Dermis microvascular lymphatic vessel endothelial cell (primary cell): ENCODE measurements around the gene KCNC2. TPM values are rescaled to one million over a fixed set of nuclear protein-coding genes. Genes with fewer than 3 reads are reported as not detected.

Source experiments
- DNase-seq, 2 donors: peaks; one replicate each; pipeline versions ENCODE4 v3.0.0 to v3.0.0-alpha.2; 2010; ENCODE audit warnings: low read depth in 2 of 2
- total RNA-seq: library from RNA; depleted of rRNA; stranded (reverse); fragments of >200 nt; gene quantifications from 2 replicates; pipeline ENCODE4 v1.2.1, GENCODE V29; 2014

The KCNC2 gene
- total RNA-seq, 1 donor from 2014 or later, result not detected

DNA sequence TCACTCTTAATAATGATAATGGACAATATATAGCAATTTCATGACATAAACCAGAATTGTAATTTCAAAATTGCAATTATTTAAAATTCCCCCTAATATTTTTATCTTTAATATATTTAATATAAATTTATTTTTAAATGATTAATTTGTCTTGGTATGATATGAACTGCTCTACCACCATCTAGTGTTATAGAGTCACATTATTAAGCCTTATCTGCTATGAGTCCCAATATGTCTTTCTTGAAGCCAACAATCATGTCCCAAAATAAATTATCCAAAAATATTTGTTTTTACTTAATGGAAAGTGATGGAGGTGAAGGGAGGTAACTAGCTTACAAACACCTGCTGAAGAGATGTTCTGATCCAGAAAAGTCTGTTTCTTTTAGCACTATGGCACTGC, 151.4 kb downstream of the KCNC2 start:
- DNase-seq, result no peak

DNA sequence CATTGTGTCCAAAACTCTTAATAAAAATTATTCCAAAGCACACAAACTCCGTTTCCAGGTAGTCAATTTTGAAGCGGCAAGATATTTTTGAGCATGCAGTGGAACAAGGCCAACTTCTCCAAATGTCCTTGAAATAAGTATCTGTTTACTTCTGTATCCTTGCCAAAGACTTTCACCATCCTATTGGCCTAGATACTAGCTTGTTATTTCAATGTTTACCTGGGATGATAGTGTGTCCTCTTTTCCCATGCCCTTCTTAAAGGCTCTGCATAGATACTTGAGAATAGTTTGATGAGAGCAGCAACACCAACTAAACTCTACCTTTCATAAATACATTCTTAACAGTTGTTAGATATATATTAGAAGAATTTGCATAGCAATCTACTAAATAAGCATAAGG, 160.9 kb downstream of the KCNC2 start:
- DNase-seq, result no peak

DNA sequence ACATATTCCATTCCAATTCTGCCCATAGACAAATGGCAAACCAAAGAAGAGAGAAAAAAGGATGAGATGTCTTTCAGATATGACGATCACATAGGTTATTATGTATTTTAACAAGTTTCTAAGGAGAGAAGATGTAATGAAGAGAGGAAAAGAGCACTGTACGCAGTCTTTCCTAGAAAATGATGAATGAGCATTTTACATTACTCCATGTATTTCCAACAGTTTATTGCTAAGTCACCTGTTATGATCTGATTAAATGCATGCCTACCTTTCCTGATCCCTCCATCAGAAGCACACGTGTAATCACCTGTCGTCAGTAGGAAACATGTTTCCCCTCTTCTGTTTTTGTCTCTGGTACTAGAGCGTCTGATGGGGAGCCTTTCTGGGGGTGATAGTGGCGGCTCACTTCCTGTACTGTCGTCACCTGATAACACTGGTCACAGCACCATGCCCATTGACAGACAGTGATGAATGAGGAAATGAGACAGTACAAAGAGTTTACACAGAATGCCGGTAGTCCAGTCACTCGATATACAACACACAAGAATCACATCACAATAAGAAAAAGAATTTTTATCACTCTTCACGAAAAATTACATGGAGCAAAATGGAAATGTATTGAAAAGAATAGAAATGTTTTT, 161.6 kb downstream of the KCNC2 start:
- DNase-seq, result no peak

DNA sequence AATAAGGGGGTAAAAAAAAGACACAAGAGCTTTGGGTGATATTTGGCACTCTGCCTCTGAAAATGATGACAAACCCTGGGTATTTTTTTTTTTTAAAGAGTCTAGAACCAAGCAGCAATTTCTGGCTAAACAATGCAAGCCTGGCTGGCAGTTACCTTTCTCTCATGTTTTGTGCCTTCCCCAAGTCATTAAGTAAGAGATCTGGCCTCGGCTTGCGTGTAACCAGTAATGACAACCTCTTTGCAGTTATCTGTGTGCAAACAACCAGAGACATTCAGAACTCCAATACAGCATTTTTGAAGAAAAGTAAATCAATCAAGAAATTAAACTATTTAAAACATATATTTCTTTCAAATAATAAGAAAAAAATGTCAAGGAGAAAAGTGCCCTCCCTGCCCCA, 167.5 kb downstream of the KCNC2 start:
- no peak for DNase-seq

DNA sequence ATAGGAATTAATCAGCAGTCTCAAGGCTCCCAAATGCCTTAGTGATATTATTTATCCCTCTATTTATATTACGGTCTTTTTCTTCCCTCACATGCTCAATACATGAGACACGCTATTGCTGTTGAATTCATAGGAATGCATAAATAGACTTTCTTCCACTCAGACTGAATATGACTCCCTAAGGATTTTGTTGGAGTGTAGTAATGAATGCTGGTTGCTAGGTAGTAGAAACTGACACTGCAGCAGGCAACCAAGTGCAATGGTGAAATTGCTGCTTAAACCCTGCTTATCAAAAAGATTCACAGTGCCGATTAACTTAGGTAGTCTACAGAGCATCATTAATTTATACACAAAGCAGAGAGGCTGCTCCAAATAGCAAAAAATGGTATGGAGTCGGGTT, 168.2 kb downstream of the KCNC2 start:
- DNase-seq, result no peak

DNA sequence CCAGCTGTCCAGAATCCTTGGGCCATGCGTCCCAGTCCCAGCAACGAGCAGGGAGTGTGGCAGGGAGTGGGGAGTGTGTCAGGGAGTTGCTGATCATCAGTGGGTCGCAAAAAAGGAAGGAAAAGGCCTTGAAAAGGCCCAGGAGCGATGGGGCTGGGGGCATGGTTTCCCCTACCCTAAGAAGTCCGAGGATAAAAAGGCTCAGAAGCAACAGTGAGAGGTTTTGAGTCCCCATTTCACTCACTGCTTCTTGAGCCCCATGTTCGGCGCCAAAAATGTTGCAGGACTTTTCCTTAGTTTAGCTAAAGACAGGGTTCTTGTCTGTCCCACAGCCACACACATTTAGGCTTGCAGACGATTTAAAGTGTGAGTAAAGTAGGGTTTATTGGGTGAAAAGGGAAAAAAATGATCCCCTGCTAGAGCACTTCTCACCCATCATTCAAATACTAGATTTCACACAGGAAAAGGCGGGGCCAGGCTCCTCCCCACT, 189.5 kb downstream of the KCNC2 start:
- no peak for DNase-seq

DNA sequence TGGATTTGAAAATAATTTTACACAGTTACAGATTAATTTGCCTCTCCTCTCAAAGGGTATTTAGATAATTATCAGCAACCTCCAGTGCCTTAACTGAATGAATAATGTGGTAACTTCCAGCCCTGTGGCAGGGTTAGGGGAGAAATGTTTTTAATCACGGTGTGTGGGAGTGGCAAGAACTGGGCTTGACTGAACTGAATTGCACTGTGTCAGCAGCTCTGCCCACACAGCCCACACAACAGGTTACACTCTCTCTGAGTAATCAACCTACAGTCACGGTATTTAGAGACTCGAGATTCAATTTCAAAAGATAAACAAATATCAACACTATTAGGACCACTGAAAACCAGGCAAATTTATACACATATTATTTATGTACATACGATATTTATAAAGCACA, 198.5 kb downstream of the KCNC2 start:
- DNase-seq, result no peak

DNA sequence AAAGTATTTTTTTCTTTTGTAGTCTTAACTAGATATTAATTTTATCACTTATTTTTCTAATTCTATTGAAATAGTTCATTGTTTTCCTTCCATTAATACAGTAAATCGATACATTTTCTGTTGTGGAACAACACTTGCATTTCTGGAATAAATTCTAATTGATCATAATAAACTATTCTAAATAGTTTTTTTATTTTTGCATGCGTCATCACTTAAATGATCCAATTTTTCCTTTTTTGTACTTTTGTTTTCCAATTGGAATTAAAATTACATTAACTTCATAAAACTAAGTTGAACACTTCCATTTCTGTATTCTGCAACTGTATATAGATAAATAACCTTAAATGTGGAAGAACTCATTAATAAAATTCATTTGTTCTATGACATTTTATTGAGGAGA, 202.5 kb downstream of the KCNC2 start:
- DNase-seq, result no peak

DNA sequence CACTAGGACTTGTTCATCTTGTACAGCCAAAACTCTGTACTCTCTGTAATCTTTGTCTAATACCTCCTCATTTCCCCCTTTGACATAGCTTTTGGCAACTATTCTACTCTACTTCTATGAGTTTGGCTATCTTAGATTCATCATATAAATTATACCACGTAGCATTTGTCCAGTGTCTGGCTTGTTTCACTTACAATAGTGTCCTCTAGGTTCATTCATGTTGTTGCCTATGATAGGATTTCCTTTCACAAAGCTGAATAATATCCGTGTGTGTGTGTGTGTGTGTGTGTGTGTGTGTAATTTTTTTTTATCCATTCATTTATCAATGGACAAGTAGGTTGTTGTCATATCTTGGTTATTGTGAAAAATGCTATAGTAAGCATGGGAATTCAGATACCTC, 209.5 kb downstream of the KCNC2 start:
- no peak for DNase-seq

DNA sequence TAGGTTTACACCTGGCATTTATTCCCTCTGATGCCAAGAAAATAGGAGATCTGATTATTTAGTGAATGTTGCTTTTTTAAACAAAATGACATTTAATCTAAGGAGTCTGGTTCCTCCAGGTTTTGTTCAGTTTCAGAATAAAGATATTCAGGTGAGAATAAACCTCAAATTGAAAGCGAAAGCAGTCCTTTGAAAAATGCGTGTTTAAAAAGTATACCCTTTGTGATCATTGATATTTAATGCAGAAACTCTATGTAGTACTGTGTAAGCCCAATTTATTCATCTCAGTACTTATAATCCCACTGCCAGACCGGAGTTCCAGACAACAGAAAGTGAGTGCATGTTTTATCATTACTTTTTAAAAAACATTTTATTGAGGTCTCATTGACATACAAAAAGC, 210.2 kb downstream of the KCNC2 start:
- DNase-seq, result no peak

Other genes starting within 250 kb of the KCNC2 start
- gene CAPS2, start 120.5 kb upstream of the KCNC2 start, total RNA-seq, result 0.26 and 0.63 TPM in 2 replicates
- not detected in 2 replicates for gene GLIPR1L1, start 124.8 kb upstream of the KCNC2 start, total RNA-seq
- gene GLIPR1L2, start 181.2 kb upstream of the KCNC2 start, total RNA-seq, result under 0.01 and 0.13 TPM in 2 replicates